HL-60 (cell line): Measurements from ENCODE around the gene NEURL1.

Source experiments
- DNase-seq, 2 experiments: peaks; one replicate each; pipeline ENCODE4 v3.0.0-alpha.2; 2010 to 2020; ENCODE audit warnings: low read depth in 1 of 2, low spot score in 1 of 2
- H3K27ac ChIP-seq: fragments of 250-450 bp; sonication (Bioruptor Pico); replicated peaks from 2 replicates; pipeline ENCODE4 v1.5.1; 2020; ENCODE audit warnings: mild to moderate bottlenecking, moderate library complexity
- H3K27me3 ChIP-seq: fragments of 250-450 bp; sonication (Bioruptor Pico); 2 replicates; pipeline ENCODE4 v1.5.1; 2021; ENCODE audit warnings: mild to moderate bottlenecking, moderate library complexity; ENCODE audit not compliant: insufficient read depth, poor library complexity, severe bottlenecking
- H3K4me3 ChIP-seq: replicated peaks from 2 replicates; pipeline ENCODE4 v1.5.1; 2011; ENCODE audit warnings: mild to moderate bottlenecking, control low read depth, low read length; ENCODE audit not compliant: insufficient read depth
- CTCF ChIP-seq: IDR thresholded peaks from one replicate; pipeline ENCODE4 v1.5.1; 2011; ENCODE audit warnings: low read length, control low read depth, inconsistent platforms; ENCODE audit not compliant: insufficient read depth
- GABPA ChIP-seq: IDR thresholded peaks from 2 replicates; pipeline ENCODE4 v1.6.1; 2012; ENCODE audit warnings: low read depth
- POLR2AphosphoS5 ChIP-seq: IDR thresholded peaks from 2 replicates; pipeline ENCODE4 v1.6.1; 2012; ENCODE audit warnings: low read depth
- REST ChIP-seq: IDR thresholded peaks from 2 replicates; pipeline ENCODE4 v1.6.1; 2012; ENCODE audit warnings: low read depth; ENCODE audit not compliant: insufficient replicate concordance
- SPI1 ChIP-seq: IDR thresholded peaks from 2 replicates; pipeline ENCODE4 v1.6.1; 2012; ENCODE audit warnings: low read depth, mild to moderate bottlenecking, borderline replicate concordance

The NEURL1 gene

GRCh38 chr10:103600956-103601569 lies 107.6 kb downstream of the NEURL1 start:
- TF ChIP-seq SPI1, result no peak
- no peak for TF ChIP-seq REST
- no peak for TF ChIP-seq CTCF
- no peak for TF ChIP-seq GABPA
- no peak for TF ChIP-seq POLR2AphosphoS5
- DNase-seq, result no peak
- no peaks in the 10 kb centered on the region for H3K27me3 ChIP-seq

GRCh38 chr10:103602028-103602851 lies 108.7 kb downstream of the NEURL1 start:
- Histone ChIP-seq H3K4me3 (no peak overlapping the region), H3K27me3 (no peaks in the 10 kb centered on the region), H3K27ac (no peak overlapping the region)
- TF ChIP-seq REST (no peak), SPI1 (no peak), CTCF (no peak), GABPA (no peak), POLR2AphosphoS5 (no peak)
- DNase-seq, result no peak

More at GRCh38 chr10:103600956-103601569, 107.6 kb downstream of the NEURL1 start:
- no peak overlapping the region for H3K4me3 ChIP-seq
- no peak overlapping the region for H3K27ac ChIP-seq

GRCh38 chr10:103602852-103603155 lies 109.3 kb downstream of the NEURL1 start:
- no peak overlapping the region for H3K27ac ChIP-seq
- no peaks in the 10 kb centered on the region for H3K27me3 ChIP-seq
- no peak overlapping the region for H3K4me3 ChIP-seq
- no peak for DNase-seq
- TF ChIP-seq REST (no peak), CTCF (no peak), POLR2AphosphoS5 (no peak), GABPA (no peak), SPI1 (no peak)
